Measurements from ENCODE around the gene TRPC6. TPM values are rescaled to one million over a fixed set of nuclear protein-coding genes. Genes with fewer than 3 reads are reported as not detected.

TRPC6 gene
- polyA plus RNA-seq, 1 donor from 2014 or later: 0.11 TPM

GRCh38 chr11:101436511-101437142 is 147.2 kb downstream of the TRPC6 start:
- no peaks in the 10 kb centered on the region for H3F3A ChIP-seq (ENCODE audit: insufficient read depth, low read length, poor library complexity, severe bottlenecking)

GRCh38 chr11:101435408-101435973 is 148.3 kb downstream of the TRPC6 start:
- Histone ChIP-seq H3K4me2 (ENCODE audit: low read length) (peak overlapping the region; percentile 18), H4K20me1 (ENCODE audit: insufficient read depth) (no peaks in the 10 kb centered on the region), H3K9ac (ENCODE audit: low read length) (no peak overlapping the region), H3K4me3 (ENCODE audit: low read length) (peak overlapping the region; percentile 12), H3F3A (ENCODE audit: insufficient read depth, low read length, poor library complexity, severe bottlenecking) (no peaks in the 10 kb centered on the region), H3K79me2 (replicated peaks; ENCODE audit: insufficient read depth, low read length) (no peaks in the 10 kb centered on the region), H3K9me2 (ENCODE audit: insufficient read depth, low read length) (no peaks in the 10 kb centered on the region), H3K27me3 (ENCODE audit: insufficient read depth, low read depth, low read length) (no peaks in the 10 kb centered on the region), H2AFZ (ENCODE audit: low read depth, low read length) (no peak overlapping the region), H3K36me3 (ENCODE audit: insufficient read depth, low read length) (no peaks in the 10 kb centered on the region), H3K9me3 (ENCODE audit: low read length) (no peaks in the 10 kb centered on the region), H3K27ac (ENCODE audit: low read length) (no peak overlapping the region)
- no peak for TF ChIP-seq SMC3 (conservative IDR thresholded peaks at IDR 0.05; ENCODE audit: poor library complexity)
- TF ChIP-seq, protein P1, sequence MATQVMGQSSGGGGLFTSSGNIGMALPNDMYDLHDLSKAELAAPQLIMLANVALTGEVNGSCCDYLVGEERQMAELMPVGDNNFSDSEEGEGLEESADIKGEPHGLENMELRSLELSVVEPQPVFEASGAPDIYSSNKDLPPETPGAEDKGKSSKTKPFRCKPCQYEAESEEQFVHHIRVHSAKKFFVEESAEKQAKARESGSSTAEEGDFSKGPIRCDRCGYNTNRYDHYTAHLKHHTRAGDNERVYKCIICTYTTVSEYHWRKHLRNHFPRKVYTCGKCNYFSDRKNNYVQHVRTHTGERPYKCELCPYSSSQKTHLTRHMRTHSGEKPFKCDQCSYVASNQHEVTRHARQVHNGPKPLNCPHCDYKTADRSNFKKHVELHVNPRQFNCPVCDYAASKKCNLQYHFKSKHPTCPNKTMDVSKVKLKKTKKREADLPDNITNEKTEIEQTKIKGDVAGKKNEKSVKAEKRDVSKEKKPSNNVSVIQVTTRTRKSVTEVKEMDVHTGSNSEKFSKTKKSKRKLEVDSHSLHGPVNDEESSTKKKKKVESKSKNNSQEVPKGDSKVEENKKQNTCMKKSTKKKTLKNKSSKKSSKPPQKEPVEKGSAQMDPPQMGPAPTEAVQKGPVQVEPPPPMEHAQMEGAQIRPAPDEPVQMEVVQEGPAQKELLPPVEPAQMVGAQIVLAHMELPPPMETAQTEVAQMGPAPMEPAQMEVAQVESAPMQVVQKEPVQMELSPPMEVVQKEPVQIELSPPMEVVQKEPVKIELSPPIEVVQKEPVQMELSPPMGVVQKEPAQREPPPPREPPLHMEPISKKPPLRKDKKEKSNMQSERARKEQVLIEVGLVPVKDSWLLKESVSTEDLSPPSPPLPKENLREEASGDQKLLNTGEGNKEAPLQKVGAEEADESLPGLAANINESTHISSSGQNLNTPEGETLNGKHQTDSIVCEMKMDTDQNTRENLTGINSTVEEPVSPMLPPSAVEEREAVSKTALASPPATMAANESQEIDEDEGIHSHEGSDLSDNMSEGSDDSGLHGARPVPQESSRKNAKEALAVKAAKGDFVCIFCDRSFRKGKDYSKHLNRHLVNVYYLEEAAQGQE (IDR thresholded peaks at IDR 0.05; ENCODE audit: borderline replicate concordance): no peak
- TF ChIP-seq TAF1 (IDR thresholded peaks at IDR 0.05; ENCODE audit: low read depth): no peak
- no peak for TF ChIP-seq MXI1 (conservative IDR thresholded peaks at IDR 0.05; ENCODE audit: poor library complexity, severe bottlenecking)
- TF ChIP-seq POLR2AphosphoS5 (IDR thresholded peaks at IDR 0.05): peak; percentile 86
- TF ChIP-seq EP300 (conservative IDR thresholded peaks at IDR 0.05; ENCODE audit: poor library complexity, severe bottlenecking): no peak
- no peak for TF ChIP-seq EZH2 (IDR thresholded peaks at IDR 0.05; ENCODE audit: borderline replicate concordance, insufficient read depth, low read length, poor library complexity, severe bottlenecking)

More at GRCh38 chr11:101436511-101437142, 147.2 kb downstream of the TRPC6 start:
- TF ChIP-seq MXI1 (conservative IDR thresholded peaks at IDR 0.05; ENCODE audit: poor library complexity, severe bottlenecking): no peak
- TF ChIP-seq RAD21 (conservative IDR thresholded peaks at IDR 0.05): peak; percentile 85
- TF ChIP-seq EZH2 (IDR thresholded peaks at IDR 0.05; ENCODE audit: borderline replicate concordance, insufficient read depth, low read length, poor library complexity, severe bottlenecking): no peak
- TF ChIP-seq POLR2AphosphoS5 (IDR thresholded peaks at IDR 0.05): no peak
- no peak for TF ChIP-seq TAF1 (IDR thresholded peaks at IDR 0.05; ENCODE audit: low read depth)
- no peak for TF ChIP-seq EP300 (conservative IDR thresholded peaks at IDR 0.05; ENCODE audit: poor library complexity, severe bottlenecking)
- TF ChIP-seq, protein P1 (IDR thresholded peaks at IDR 0.05; ENCODE audit: borderline replicate concordance): no peak
- peak; percentile 88 for TF ChIP-seq SMC3 (conservative IDR thresholded peaks at IDR 0.05; ENCODE audit: poor library complexity)
- peak; percentile 84 for TF ChIP-seq CTCF (IDR thresholded peaks at IDR 0.05; ENCODE audit: poor library complexity, severe bottlenecking)
- H3K9ac ChIP-seq (ENCODE audit: low read length): no peak overlapping the region
- no peaks in the 10 kb centered on the region for H4K20me1 ChIP-seq (ENCODE audit: insufficient read depth)
- no peaks in the 10 kb centered on the region for H3K9me3 ChIP-seq (ENCODE audit: low read length)
- H3K4me3 ChIP-seq (ENCODE audit: low read length): no peak overlapping the region
- no peaks in the 10 kb centered on the region for H3K36me3 ChIP-seq (ENCODE audit: insufficient read depth, low read length)
- no peaks in the 10 kb centered on the region for H3K27me3 ChIP-seq (ENCODE audit: insufficient read depth, low read depth, low read length)
- H3K4me2 ChIP-seq (ENCODE audit: low read length): no peak overlapping the region
- H3K79me2 ChIP-seq (replicated peaks; ENCODE audit: insufficient read depth, low read length): no peaks in the 10 kb centered on the region
- no peak overlapping the region for H3K27ac ChIP-seq (ENCODE audit: low read length)
- no peak overlapping the region for H2AFZ ChIP-seq (ENCODE audit: low read depth, low read length)
- H3K9me2 ChIP-seq (ENCODE audit: insufficient read depth, low read length): no peaks in the 10 kb centered on the region
